Measurements from ENCODE around the gene CCDC196.

The CCDC196 gene

GRCh38 chr14:66485910-66486421, at the start of gene CCDC196:
CCDC196 (plus strand) TSS chr14:66486371; CDS start chr14:66486503, 132 bp downstream.
- Histone ChIP-seq H3K4me3 (ENCODE audit: low read depth, low read length) (no peak within 1 kb of the TSS), H3K4me1 (ENCODE audit: control insufficient read depth, insufficient read depth, low read length) (no peaks in the 10 kb centered on the region), H3K9me3 (ENCODE audit: control insufficient read depth, insufficient read depth, low read length) (no peaks in the 10 kb centered on the region), H3K36me3 (ENCODE audit: control insufficient read depth, insufficient read depth, low read length) (no peaks in the 10 kb centered on the region), H3K27me3 (ENCODE audit: control insufficient read depth, insufficient read depth, low read length) (no peaks in the 10 kb centered on the region), H3K9ac (ENCODE audit: low read depth, low read length) (no peak within 1 kb of the TSS)

- H3K36me3 ChIP-seq (ENCODE audit: control insufficient read depth, insufficient read depth, low read length), result no peaks in the 10 kb centered on the region
- H3K9me3 ChIP-seq (ENCODE audit: control insufficient read depth, insufficient read depth, low read length), result no peaks in the 10 kb centered on the region
- H3K4me1 ChIP-seq (ENCODE audit: control insufficient read depth, insufficient read depth, low read length), result no peaks in the 10 kb centered on the region
- no peak overlapping the region for H3K4me3 ChIP-seq (ENCODE audit: low read depth, low read length)
- no peaks in the 10 kb centered on the region for H3K27me3 ChIP-seq (ENCODE audit: control insufficient read depth, insufficient read depth, low read length)
- no peak overlapping the region for H3K9ac ChIP-seq (ENCODE audit: low read depth, low read length)
These were observed 45.4 kb upstream of the CCDC196 start for GRCh38 chr14:66440801-66441200.

- H3K9me3 ChIP-seq (ENCODE audit: control insufficient read depth, insufficient read depth, low read length), result no peaks in the 10 kb centered on the region
- H3K4me3 ChIP-seq (ENCODE audit: low read depth, low read length), result no peak overlapping the region
- H3K9ac ChIP-seq (ENCODE audit: low read depth, low read length), result no peak overlapping the region
- H3K4me1 ChIP-seq (ENCODE audit: control insufficient read depth, insufficient read depth, low read length), result no peaks in the 10 kb centered on the region
- H3K36me3 ChIP-seq (ENCODE audit: control insufficient read depth, insufficient read depth, low read length), result no peaks in the 10 kb centered on the region
- H3K27me3 ChIP-seq (ENCODE audit: control insufficient read depth, insufficient read depth, low read length), result no peaks in the 10 kb centered on the region
These were observed 43.1 kb upstream of the CCDC196 start for GRCh38 chr14:66442953-66443571.

GRCh38 chr14:66443785-66444184, 42.4 kb upstream of the CCDC196 start:
- H3K9me3 ChIP-seq (ENCODE audit: control insufficient read depth, insufficient read depth, low read length), result no peaks in the 10 kb centered on the region
- H3K27me3 ChIP-seq (ENCODE audit: control insufficient read depth, insufficient read depth, low read length), result no peaks in the 10 kb centered on the region
- H3K9ac ChIP-seq (ENCODE audit: low read depth, low read length), result no peak overlapping the region
- H3K4me1 ChIP-seq (ENCODE audit: control insufficient read depth, insufficient read depth, low read length), result no peaks in the 10 kb centered on the region
- no peaks in the 10 kb centered on the region for H3K36me3 ChIP-seq (ENCODE audit: control insufficient read depth, insufficient read depth, low read length)
- H3K4me3 ChIP-seq (ENCODE audit: low read depth, low read length), result no peak overlapping the region

GRCh38 chr14:66444271-66444927, 41.8 kb upstream of the CCDC196 start:
- Histone ChIP-seq H3K4me3 (ENCODE audit: low read depth, low read length) (no peak overlapping the region), H3K27me3 (ENCODE audit: control insufficient read depth, insufficient read depth, low read length) (no peaks in the 10 kb centered on the region), H3K36me3 (ENCODE audit: control insufficient read depth, insufficient read depth, low read length) (no peaks in the 10 kb centered on the region), H3K9ac (ENCODE audit: low read depth, low read length) (no peak overlapping the region), H3K9me3 (ENCODE audit: control insufficient read depth, insufficient read depth, low read length) (no peaks in the 10 kb centered on the region), H3K4me1 (ENCODE audit: control insufficient read depth, insufficient read depth, low read length) (no peaks in the 10 kb centered on the region)

- no peaks in the 10 kb centered on the region for H3K27me3 ChIP-seq (ENCODE audit: control insufficient read depth, insufficient read depth, low read length)
- no peaks in the 10 kb centered on the region for H3K4me1 ChIP-seq (ENCODE audit: control insufficient read depth, insufficient read depth, low read length)
- no peaks in the 10 kb centered on the region for H3K9me3 ChIP-seq (ENCODE audit: control insufficient read depth, insufficient read depth, low read length)
- H3K9ac ChIP-seq (ENCODE audit: low read depth, low read length), result no peak overlapping the region
- no peak overlapping the region for H3K4me3 ChIP-seq (ENCODE audit: low read depth, low read length)
- no peaks in the 10 kb centered on the region for H3K36me3 ChIP-seq (ENCODE audit: control insufficient read depth, insufficient read depth, low read length)
These were observed 40.2 kb upstream of the CCDC196 start for GRCh38 chr14:66445936-66446335.

GRCh38 chr14:66453469-66453868, 32.7 kb upstream of the CCDC196 start:
- H3K4me3 ChIP-seq (ENCODE audit: low read depth, low read length), result no peak overlapping the region
- H3K36me3 ChIP-seq (ENCODE audit: control insufficient read depth, insufficient read depth, low read length), result no peaks in the 10 kb centered on the region
- no peaks in the 10 kb centered on the region for H3K27me3 ChIP-seq (ENCODE audit: control insufficient read depth, insufficient read depth, low read length)
- no peaks in the 10 kb centered on the region for H3K9me3 ChIP-seq (ENCODE audit: control insufficient read depth, insufficient read depth, low read length)
- H3K4me1 ChIP-seq (ENCODE audit: control insufficient read depth, insufficient read depth, low read length), result no peaks in the 10 kb centered on the region
- H3K9ac ChIP-seq (ENCODE audit: low read depth, low read length), result no peak overlapping the region

GRCh38 chr14:66459603-66460002, 26.6 kb upstream of the CCDC196 start:
- H3K9me3 ChIP-seq (ENCODE audit: control insufficient read depth, insufficient read depth, low read length), result no peaks in the 10 kb centered on the region
- H3K4me3 ChIP-seq (ENCODE audit: low read depth, low read length), result no peak overlapping the region
- no peaks in the 10 kb centered on the region for H3K36me3 ChIP-seq (ENCODE audit: control insufficient read depth, insufficient read depth, low read length)
- H3K27me3 ChIP-seq (ENCODE audit: control insufficient read depth, insufficient read depth, low read length), result no peaks in the 10 kb centered on the region
- no peaks in the 10 kb centered on the region for H3K4me1 ChIP-seq (ENCODE audit: control insufficient read depth, insufficient read depth, low read length)
- H3K9ac ChIP-seq (ENCODE audit: low read depth, low read length), result no peak overlapping the region

GRCh38 chr14:66464261-66464660, 21.9 kb upstream of the CCDC196 start:
- no peak overlapping the region for H3K4me3 ChIP-seq (ENCODE audit: low read depth, low read length)
- H3K36me3 ChIP-seq (ENCODE audit: control insufficient read depth, insufficient read depth, low read length), result no peaks in the 10 kb centered on the region
- H3K9ac ChIP-seq (ENCODE audit: low read depth, low read length), result no peak overlapping the region
- no peaks in the 10 kb centered on the region for H3K27me3 ChIP-seq (ENCODE audit: control insufficient read depth, insufficient read depth, low read length)
- H3K4me1 ChIP-seq (ENCODE audit: control insufficient read depth, insufficient read depth, low read length), result no peaks in the 10 kb centered on the region
- no peaks in the 10 kb centered on the region for H3K9me3 ChIP-seq (ENCODE audit: control insufficient read depth, insufficient read depth, low read length)

GRCh38 chr14:66468778-66469367, 17.3 kb upstream of the CCDC196 start:
- Histone ChIP-seq H3K4me1 (ENCODE audit: control insufficient read depth, insufficient read depth, low read length) (no peaks in the 10 kb centered on the region), H3K36me3 (ENCODE audit: control insufficient read depth, insufficient read depth, low read length) (no peaks in the 10 kb centered on the region), H3K4me3 (ENCODE audit: low read depth, low read length) (no peak overlapping the region), H3K9ac (ENCODE audit: low read depth, low read length) (no peak overlapping the region), H3K27me3 (ENCODE audit: control insufficient read depth, insufficient read depth, low read length) (no peaks in the 10 kb centered on the region), H3K9me3 (ENCODE audit: control insufficient read depth, insufficient read depth, low read length) (no peaks in the 10 kb centered on the region)

- Histone ChIP-seq H3K9me3 (ENCODE audit: control insufficient read depth, insufficient read depth, low read length) (no peaks in the 10 kb centered on the region), H3K4me1 (ENCODE audit: control insufficient read depth, insufficient read depth, low read length) (no peaks in the 10 kb centered on the region), H3K36me3 (ENCODE audit: control insufficient read depth, insufficient read depth, low read length) (no peaks in the 10 kb centered on the region), H3K27me3 (ENCODE audit: control insufficient read depth, insufficient read depth, low read length) (no peaks in the 10 kb centered on the region), H3K4me3 (ENCODE audit: low read depth, low read length) (no peak overlapping the region), H3K9ac (ENCODE audit: low read depth, low read length) (no peak overlapping the region)
These were observed 14.6 kb upstream of the CCDC196 start for GRCh38 chr14:66471584-66471983.

GRCh38 chr14:66472251-66472650, 13.9 kb upstream of the CCDC196 start:
- Histone ChIP-seq H3K4me3 (ENCODE audit: low read depth, low read length) (no peak overlapping the region), H3K9ac (ENCODE audit: low read depth, low read length) (no peak overlapping the region), H3K9me3 (ENCODE audit: control insufficient read depth, insufficient read depth, low read length) (no peaks in the 10 kb centered on the region), H3K27me3 (ENCODE audit: control insufficient read depth, insufficient read depth, low read length) (no peaks in the 10 kb centered on the region), H3K4me1 (ENCODE audit: control insufficient read depth, insufficient read depth, low read length) (no peaks in the 10 kb centered on the region), H3K36me3 (ENCODE audit: control insufficient read depth, insufficient read depth, low read length) (no peaks in the 10 kb centered on the region)

All from iPS-15b (cell line).